ENCODE data around the gene NAA38.
"Not testable (repeated sequence)": the region's sequence is repeated elsewhere in the genome, so short reads cannot be mapped to it uniquely, and the experiment has no call there.

NAA38 gene

DNA sequence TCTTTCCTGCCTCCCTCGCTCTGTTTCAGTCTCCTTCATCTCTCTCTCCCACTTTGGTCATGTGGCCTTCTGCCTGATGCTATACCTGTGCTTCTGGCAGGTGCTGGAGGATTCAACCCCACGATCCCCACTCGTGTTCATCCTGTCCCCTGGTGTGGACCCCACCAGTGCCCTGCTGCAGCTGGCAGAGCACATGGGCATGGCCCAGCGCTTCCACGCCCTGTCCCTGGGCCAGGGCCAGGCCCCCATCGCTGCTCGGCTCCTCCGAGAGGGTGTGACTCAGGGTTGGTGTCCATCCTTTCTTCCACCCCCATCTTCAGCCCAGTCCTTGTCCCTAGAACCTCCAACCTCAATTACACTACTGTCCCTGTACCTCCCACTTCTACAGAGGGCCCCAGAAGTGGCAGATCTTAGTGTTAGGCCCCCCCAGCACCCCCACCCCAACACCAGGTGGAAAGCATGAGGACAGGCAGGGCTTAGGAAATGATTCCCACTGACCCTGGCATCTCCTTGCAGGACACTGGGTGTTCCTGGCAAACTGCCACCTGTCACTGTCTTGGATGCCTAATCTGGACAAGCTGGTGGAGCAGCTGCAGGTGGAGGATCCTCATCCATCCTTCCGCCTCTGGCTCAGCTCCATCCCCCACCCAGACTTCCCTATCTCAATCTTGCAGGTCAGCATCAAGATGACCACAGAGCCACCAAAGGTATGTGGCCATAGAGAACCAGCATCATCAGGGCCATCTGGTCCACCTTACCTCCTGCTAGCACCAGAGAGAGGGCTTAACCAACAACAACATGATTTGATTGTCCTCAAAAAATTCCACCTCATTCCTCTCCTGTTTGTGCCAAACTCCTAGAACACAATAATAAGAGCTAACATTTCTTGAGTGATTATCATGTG is 33.1 kb downstream of the NAA38 start:
- DNase-seq (ENCODE audit: low read depth in 2 of 2) = no peak

DNA sequence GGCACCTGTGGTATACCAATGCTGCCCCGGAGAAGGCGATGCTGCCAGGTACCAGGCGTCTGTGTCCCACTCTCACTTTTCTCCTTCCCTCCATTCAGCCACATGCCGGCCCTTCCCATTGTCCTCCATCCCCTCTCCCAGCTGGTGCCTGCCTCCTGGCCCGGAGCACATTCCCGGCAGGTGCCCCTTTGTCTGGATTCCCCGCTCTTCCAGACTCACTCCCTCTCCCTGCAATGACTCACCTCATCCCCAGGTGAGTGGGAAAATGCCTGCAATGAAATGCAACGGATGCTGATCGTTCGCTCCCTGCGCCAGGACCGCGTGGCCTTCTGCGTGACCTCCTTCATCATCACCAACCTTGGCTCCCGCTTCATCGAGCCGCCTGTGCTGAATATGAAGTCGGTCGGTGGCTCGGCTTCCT is 33.8 kb downstream of the NAA38 start:
- no peak for DNase-seq (ENCODE audit: low read depth in 2 of 2)

DNA sequence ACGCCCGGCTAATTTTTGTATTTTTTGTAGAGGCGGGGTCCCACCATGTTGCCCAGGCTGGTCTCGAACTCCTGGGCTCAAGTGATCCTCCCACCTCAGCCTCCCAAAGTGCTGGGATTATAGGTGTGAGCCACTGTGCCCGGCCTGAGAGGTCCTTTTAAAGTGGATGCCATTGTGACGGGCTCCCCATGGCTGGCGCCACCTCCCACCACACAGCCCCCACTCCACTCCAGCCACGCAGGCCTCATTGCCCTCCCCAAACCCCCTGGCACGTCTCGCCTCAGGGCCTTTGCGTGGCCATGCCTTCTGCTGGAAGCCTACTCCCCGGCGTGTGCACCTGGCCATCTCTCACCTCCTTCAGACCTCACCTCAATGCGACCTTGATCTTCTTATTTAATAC is 35.2 kb downstream of the NAA38 start:
- DNase-seq (ENCODE audit: low read depth in 2 of 2) = no peak

DNA sequence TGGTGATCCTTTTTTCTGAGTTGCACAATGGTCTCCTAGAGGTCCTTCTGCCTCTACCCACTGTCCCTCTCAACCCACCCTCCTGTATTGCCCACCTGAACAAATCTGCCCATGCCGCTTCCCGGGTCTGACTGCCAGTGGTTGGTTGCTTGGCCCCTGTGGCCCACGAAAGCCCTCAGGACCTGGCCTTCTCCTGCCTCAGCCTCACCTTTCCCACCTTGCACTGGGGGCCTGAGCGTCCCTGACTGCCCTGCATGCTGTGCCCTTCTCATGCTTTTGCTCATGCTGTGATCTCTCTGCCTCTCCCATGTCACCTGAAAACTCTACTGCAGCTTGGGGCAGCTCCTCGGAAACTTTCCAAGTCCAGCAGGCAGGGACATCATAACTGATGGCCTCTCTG is 37.1 kb downstream of the NAA38 start:
- no peak for DNase-seq (ENCODE audit: low read depth in 2 of 2)

DNA sequence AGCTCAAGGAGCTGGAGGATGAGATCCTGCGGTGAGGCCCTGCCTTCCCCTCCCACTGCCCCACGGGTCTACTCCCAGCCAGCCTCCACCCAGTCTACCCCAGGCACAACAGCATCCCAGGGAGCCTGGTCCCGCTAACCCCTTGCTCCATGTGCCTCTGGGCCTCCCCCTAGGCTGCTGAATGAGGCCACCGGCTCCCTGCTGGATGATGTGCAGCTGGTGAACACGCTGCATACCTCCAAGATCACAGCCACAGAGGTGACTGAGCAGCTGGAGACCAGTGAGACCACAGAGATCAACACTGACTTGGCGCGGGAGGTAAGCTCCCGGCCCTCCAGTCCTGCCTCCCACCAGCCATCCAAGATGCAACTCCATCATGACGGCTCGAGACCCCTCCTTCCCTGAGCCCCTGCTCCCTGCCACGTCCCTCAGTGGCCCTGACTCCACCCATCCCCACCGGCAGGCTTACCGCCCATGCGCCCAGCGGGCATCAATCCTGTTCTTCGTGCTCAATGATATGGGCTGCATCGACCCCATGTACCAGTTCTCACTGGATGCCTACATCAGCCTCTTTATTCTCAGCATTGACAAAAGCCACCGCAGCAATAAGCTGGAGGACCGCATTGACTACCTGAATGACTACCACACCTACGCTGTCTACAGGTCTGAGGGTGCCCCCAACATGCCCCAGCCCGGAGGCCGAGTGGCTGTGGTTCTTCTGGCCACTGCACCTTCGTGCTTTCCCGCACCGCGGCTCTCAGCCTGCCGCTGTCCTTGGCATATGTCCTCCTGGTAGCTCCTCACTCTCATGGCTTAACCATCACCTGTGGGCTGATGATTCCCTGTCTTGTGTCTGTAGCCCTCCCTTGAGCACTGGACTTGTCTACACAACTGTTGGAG is 38.4 kb downstream of the NAA38 start:
- no peak for DNase-seq (ENCODE audit: low read depth in 2 of 2)

DNA sequence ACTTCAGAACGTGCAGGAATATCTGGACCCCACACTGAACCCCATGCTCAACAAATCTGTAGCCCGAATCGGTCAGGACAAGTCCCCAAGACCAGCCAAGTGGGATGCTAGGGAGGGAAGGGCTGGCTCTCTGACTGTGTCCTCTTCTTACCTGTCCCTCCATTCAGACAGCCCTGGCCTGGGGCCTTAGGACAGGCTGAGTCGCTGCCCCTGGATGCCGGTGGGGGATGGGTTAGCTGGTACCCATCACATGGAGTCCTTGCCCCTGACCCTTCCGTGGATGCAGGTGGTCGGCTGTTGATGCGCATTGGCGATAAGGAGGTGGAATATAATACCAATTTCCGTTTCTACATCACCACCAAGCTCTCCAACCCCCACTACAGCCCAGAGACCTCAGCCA is 39.3 kb downstream of the NAA38 start:
- no peak for DNase-seq (ENCODE audit: low read depth in 2 of 2)

DNA sequence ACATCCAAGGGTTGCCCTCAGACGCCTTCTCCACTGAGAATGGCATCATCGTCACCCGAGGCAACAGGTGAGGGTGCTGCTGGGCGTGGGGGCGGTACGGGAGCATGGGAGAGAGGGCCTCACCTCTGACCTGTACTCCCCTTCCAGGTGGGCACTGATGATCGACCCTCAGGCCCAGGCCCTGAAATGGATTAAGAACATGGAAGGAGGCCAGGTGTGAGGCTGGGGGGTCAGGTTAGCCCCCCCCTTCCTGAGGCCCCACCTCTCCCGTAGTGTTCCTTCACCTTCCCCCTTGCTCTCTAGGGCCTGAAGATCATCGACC is 39.8 kb downstream of the NAA38 start:
- DNase-seq (ENCODE audit: low read depth in 2 of 2) = no peak

DNA sequence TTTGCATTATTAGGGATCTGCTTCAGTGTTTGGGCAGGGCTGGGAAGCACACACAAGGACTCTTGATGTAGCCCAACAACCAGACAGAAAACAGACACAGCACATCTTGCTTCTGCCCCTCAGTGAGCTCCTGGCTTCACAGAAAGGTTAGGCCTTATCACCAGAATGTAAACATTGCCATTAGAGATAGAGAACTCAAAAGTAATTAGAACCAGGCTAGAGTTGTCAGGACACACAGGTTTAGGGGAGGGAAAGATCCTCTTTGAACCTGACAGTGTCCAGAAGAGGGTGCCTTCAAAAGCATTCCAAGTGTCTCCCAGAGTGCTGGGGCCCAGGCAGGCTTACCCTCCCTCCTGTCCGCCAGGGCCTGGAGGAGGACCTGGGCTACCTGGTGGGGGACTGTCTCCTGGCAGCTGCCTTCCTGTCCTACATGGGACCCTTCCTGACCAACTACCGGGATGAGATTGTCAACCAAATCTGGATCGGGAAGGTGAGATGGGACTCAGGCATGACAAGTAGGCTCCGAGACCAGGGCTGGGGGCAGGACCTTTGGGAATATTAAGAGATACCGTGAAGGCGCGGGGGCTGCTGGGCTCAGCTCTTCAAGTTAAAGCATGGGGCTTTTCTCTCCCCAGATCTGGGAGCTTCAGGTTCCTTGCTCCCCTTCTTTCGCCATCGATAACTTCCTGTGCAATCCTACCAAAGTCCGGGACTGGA is 40.3 kb downstream of the NAA38 start:
- DNase-seq (ENCODE audit: low read depth in 2 of 2) = no peak

DNA sequence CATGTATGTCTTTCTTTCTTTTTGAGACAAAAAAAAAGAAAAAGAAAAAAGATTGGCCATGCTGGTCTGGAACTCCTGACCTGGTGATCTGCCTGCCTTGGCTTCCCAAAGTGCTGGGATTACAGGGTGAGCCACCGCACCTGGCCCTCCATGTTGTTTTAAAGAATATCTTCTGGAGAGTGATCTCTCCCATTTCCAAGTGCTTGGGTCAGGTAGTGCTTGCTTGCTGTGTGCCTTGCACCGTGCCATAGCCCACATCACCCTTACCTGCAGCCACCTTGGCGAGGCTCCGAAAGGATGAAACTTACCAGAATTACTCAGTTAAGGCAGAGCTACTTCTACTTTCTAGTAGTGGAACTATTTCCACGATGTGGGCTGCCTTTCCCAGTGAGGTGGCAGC is 42.4 kb downstream of the NAA38 start:
- DNase-seq (ENCODE audit: low read depth in 2 of 2) = no peak

DNA sequence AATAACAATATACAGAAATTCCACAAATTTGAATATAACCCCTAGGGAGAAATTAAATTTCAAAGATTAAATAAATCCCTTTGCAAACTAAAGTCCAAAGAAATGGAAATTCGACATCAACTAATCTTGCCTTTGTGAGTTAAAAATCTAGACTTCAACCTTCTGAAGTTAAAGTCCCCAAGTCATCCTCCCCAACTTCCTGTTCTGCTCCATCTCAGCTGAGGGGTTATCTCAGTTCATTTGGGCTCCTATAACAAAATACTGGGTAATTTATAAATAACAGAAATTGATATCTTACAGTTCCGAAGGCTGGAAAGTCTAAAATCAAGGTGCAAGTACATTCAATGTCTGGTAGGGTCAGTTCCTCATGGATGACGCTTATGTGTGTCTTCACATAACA is 46.1 kb downstream of the NAA38 start:
- no peak for DNase-seq (ENCODE audit: low read depth in 2 of 2)

DNA sequence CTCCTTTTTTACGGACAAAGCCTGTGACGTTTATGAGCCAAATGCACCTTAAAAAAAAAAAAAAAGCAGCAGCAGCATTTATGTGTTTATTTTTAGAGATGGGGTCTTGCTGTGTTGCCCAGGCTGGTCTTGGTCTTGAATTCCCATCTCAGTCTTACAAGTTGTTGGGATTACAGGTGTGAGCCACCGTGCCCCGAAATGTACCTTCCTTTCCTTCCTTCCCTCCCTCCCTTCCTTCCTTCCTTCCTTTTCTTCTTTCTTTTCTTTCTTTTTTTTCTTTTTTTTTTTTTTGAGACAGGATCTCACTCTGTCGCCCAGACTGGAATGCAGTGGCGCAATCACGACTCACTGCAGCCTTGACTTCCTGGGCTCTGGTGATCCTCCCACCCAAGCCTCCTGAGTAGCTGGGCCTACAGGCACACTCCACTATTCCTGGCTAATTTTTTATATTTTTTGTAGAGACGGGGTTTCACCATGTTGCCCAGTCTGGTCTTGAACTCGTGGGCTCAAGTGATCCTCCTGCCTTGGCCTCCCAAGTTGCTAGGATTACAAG is 47.5 kb downstream of the NAA38 start:
- DNase-seq (ENCODE audit: low read depth in 2 of 2) = not testable (repeated sequence)

DNA sequence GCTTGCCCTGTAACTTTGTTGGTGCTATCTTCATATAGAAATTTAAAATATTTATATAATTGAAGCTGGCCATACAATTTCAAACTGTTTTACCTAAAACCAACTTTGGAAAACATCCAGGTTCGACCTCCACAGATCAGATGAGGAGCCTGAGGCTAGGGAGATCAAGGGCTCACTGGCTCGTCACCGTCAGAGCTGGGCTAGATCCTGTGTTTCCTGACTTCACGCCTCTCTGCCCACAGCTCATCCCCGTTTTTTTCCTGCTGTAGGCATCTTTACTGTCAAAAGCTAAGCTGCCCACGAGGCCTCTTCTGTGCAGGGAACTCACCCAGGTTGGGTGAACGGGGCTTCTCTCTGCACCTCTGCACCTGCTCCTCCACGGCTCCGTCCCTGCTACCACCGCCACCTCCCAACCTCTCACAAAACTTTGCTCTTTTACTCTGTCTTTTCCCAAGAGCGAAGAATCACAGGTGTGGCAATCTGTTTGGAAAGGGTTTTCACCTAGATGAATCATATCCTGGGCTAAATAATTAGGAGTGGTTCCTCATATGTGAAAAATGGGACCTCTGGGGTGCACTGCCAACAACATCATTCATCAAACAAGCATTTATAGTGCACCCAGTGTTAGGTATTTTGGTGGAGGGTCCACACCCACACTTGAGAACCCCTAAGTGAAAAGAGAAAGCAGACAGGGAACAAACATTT is 48.1 kb downstream of the NAA38 start:
- no peak for DNase-seq (ENCODE audit: low read depth in 2 of 2)

DNA sequence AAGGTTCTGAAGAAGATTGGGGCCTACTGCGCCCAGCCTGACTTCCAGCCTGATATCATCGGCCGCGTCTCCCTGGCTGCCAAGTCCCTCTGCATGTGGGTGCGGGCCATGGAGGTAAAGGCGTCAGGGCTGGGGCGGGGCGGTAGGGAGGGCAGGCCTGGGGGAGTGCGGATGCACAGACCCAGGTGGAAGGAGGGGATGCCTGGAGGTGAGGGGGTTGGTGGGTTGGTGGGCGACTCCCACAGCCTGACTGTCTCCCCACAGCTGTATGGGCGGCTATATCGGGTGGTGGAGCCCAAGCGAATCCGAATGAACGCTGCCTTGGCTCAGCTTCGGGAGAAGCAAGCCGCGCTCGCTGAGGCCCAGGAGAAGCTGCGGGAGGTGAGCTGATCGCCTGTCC is 50.2 kb downstream of the NAA38 start:
- DNase-seq (ENCODE audit: low read depth in 2 of 2) = no peak
